GM19099 (cell line): ENCODE results near the gene C3orf49.

Experiments used
- POLR2A ChIP-seq: IDR thresholded peaks from 3 replicates; pipeline ENCODE4 v1.6.1; 2011; ENCODE audit warnings: low read depth; ENCODE audit not compliant: insufficient read length; ENCODE audit errors: extremely low read depth

C3orf49 gene

GRCh38 chr3:63896332-63897030 lies 77.4 kb downstream of the C3orf49 start:
- no peak for TF ChIP-seq POLR2A
